ENCODE measurements around the gene TMEM218. TPM values are rescaled to one million over a fixed set of nuclear protein-coding genes. Genes with fewer than 3 reads are reported as not detected.
A peak's percentile ranks its signal among the peaks of the same experiment; 100 is the strongest.

TMEM218 gene
- total RNA-seq, 1 experiment from 2014 or later = 17.9 TPM

DNA sequence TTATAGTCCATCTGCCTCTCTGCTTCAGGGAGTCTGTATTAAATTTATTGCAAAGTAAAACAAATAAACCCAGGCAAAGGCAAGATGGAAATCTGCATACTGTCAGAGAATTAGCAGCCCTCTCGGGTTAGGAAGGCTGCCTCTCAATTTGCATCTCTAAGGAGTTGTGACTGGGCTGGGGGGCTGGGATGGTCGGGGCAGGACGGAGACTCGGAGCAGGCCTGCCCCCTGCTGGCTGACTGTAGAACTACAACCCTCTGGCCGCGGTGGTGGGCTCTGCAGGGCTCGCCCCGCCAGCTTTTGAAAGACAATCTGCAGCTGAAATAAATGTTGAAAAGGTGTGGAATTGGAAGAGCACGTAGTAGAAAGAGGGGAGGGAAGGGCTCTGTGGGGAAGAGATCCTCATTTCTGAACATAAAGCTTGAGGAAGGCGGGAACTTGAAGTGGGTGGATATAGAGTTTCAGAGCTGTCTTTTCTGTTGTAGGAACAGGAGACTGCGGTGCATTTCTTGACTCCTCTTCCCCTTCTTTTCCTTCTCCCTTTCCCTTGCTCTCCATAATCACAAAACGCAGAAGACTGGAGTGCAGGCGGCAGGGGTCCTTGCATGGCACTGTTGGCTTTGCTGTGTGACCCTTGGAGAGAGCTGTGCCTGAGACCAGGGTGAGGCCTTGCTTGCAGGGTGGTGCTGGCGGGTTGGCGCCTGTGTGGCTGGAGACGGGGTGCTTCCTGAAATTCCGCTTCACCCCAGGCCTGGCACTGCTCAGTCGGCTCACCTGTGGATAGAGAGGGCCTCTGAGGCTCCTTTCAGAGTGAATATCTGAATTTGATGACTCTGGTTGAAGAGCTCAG, 30.5 kb upstream of the TMEM218 start:
- no TSS peak for BruUV-seq (replicated peaks)
- H3K27ac ChIP-seq (ENCODE audit: low read depth, low read length) = no peak overlapping the region
- CTCF ChIA-PET = interaction anchor here (0.6 to 3.3 kb wide), 16 partner anchors 9 to 288 kb away, joined by 3 to 26 read pairs (median 4); partner anchors contain the start of gene TMEM218
- POLR2A ChIA-PET = interaction anchor here (1.1 kb wide), 1 partner anchor 18 kb away, joined by 3 read pairs; no protein-coding TSS in a partner anchor
- DNase-seq (ENCODE audit: low read depth, low spot score) (no peak), ATAC-seq (peak; percentile 97)
- peaks cover 0 to 2% of the 10 kb centered on the region in 2 experiments; a peak in 1 of 4 replicates for H3K4me1 ChIP-seq (ENCODE audit: control insufficient read depth in 1 of 2, insufficient read depth in 2 of 2, low read length in 2 of 2)
- no peaks in the 10 kb centered on the region for H3K36me3 ChIP-seq (ENCODE audit: control insufficient read depth in 1 of 2, insufficient read depth in 2 of 2, low read length in 2 of 2)
- TF ChIP-seq RAD21 (IDR thresholded peaks at IDR 0.05; ENCODE audit: low read depth) (peak; percentile 90), POLR2AphosphoS5 (IDR thresholded peaks at IDR 0.05; ENCODE audit: low read depth, low read length) (no peak)
- TF ChIP-seq, protein P1, sequence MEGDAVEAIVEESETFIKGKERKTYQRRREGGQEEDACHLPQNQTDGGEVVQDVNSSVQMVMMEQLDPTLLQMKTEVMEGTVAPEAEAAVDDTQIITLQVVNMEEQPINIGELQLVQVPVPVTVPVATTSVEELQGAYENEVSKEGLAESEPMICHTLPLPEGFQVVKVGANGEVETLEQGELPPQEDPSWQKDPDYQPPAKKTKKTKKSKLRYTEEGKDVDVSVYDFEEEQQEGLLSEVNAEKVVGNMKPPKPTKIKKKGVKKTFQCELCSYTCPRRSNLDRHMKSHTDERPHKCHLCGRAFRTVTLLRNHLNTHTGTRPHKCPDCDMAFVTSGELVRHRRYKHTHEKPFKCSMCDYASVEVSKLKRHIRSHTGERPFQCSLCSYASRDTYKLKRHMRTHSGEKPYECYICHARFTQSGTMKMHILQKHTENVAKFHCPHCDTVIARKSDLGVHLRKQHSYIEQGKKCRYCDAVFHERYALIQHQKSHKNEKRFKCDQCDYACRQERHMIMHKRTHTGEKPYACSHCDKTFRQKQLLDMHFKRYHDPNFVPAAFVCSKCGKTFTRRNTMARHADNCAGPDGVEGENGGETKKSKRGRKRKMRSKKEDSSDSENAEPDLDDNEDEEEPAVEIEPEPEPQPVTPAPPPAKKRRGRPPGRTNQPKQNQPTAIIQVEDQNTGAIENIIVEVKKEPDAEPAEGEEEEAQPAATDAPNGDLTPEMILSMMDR (IDR thresholded peaks at IDR 0.05 in 2 of 3, conservative IDR thresholded peaks at IDR 0.05 in 1 of 3; ENCODE audit: borderline replicate concordance in 1 of 3, insufficient read depth in 1 of 3, low read depth in 2 of 3, low read length in 2 of 3) = peak; percentile 79 to 98 (median 93)
- H3K9me2 ChIP-seq (ENCODE audit: insufficient read depth) = no peaks in the 10 kb centered on the region
- intact Hi-C loops (cut with micrococcal nuclease) = loop anchor here (1.0 to 10.0 kb wide), 4 partner anchors 51 to 263 kb away; no protein-coding TSS in a partner anchor
- no peaks in the 10 kb centered on the region for H4K20me1 ChIP-seq (ENCODE audit: insufficient read depth)
- no peak overlapping the region for H3K9ac ChIP-seq (ENCODE audit: low read length)
- RAD21 ChIA-PET (ENCODE audit: low non-redundant PET in 1 of 2, low total read pairs in 2 of 2, uncharacterized antibody in 2 of 2, unreplicated experiment in 2 of 2) = interaction anchor here (0.7 to 0.9 kb wide), 3 partner anchors 18 to 51 kb away, joined by 3 to 6 read pairs (median 3); partner anchors contain the start of gene TMEM218 (in 1 of the 2)
- no peaks in the 10 kb centered on the region for H3K9me3 ChIP-seq (ENCODE audit: control insufficient read depth in 1 of 2, insufficient read depth in 1 of 2, low read depth in 1 of 2, low read length in 2 of 2)
- H3K4me2 ChIP-seq (ENCODE audit: low read length) = 0 out of 2 replicates have a peak overlapping the region, but pooled peaks have one; percentile 13
- no peak overlapping the region for H3K4me3 ChIP-seq (replicated peaks in 1 of 2; ENCODE audit: low read depth in 1 of 2, low read length in 2 of 2)
- no peaks in the 10 kb centered on the region for H3K79me2 ChIP-seq (ENCODE audit: insufficient read depth, low read length)
- peak overlapping the region; percentile 24 for H2AFZ ChIP-seq (ENCODE audit: low read depth, low read length, poor library complexity, severe bottlenecking)
- no peaks in the 10 kb centered on the region for H3K27me3 ChIP-seq (ENCODE audit: insufficient read depth, low read length)

DNA sequence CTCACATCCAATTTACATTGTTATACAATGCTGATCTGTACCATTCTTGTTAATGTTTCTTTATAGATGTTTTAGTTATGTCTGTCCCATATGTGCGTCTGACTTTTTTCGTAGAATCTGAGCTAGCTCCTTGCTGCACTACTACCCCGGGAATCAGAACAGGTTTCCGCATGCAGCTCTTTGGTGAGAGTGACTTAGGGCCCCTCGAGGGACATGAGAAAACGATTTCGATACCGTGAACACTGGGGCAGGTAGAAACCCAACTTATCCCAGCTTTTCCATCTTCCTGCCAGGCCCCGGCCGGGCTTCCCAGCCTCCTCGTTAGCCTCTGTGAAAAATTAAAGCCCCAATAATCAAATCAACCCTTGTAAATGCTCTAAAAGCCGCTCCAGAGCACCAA, 29.8 kb upstream of the TMEM218 start:
- H3K4me1 ChIP-seq (ENCODE audit: control insufficient read depth in 1 of 2, insufficient read depth in 2 of 2, low read length in 2 of 2) = peaks cover 0 to 2% of the 10 kb centered on the region in 2 experiments; a peak in 1 of 4 replicates
- H3K4me3 ChIP-seq (replicated peaks in 1 of 2; ENCODE audit: low read depth in 1 of 2, low read length in 2 of 2) = no peak overlapping the region
- ChIA-PET RAD21 (ENCODE audit: low non-redundant PET in 1 of 2, low total read pairs in 2 of 2, uncharacterized antibody in 2 of 2, unreplicated experiment in 2 of 2) (no interaction called here), POLR2A (interaction anchor here (1.1 to 2.1 kb wide), 2 partner anchors 17 kb away, joined by 3 to 8 read pairs; no protein-coding TSS in a partner anchor), CTCF (interaction anchor here (1.1 to 3.3 kb wide), 8 partner anchors 8 to 265 kb away, joined by 4 to 26 read pairs (median 8); no protein-coding TSS in a partner anchor)
- no peak overlapping the region for H3K4me2 ChIP-seq (ENCODE audit: low read length)
- H2AFZ ChIP-seq (ENCODE audit: low read depth, low read length, poor library complexity, severe bottlenecking) = peak overlapping the region; percentile 24
- no peaks in the 10 kb centered on the region for H3K27me3 ChIP-seq (ENCODE audit: insufficient read depth, low read length)
- no peaks in the 10 kb centered on the region for H3K9me3 ChIP-seq (ENCODE audit: control insufficient read depth in 1 of 2, insufficient read depth in 1 of 2, low read depth in 1 of 2, low read length in 2 of 2)
- no peak for DNase-seq (ENCODE audit: low read depth, low spot score)
- intact Hi-C loops (cut with micrococcal nuclease) = loop anchor here (1.0 to 10.0 kb wide), 4 partner anchors 50 to 264 kb away; no protein-coding TSS in a partner anchor
- ATAC-seq = no peak
- no peaks in the 10 kb centered on the region for H3K36me3 ChIP-seq (ENCODE audit: control insufficient read depth in 1 of 2, insufficient read depth in 2 of 2, low read length in 2 of 2)
- H3K9me2 ChIP-seq (ENCODE audit: insufficient read depth) = no peaks in the 10 kb centered on the region
- TF ChIP-seq, protein P2, sequence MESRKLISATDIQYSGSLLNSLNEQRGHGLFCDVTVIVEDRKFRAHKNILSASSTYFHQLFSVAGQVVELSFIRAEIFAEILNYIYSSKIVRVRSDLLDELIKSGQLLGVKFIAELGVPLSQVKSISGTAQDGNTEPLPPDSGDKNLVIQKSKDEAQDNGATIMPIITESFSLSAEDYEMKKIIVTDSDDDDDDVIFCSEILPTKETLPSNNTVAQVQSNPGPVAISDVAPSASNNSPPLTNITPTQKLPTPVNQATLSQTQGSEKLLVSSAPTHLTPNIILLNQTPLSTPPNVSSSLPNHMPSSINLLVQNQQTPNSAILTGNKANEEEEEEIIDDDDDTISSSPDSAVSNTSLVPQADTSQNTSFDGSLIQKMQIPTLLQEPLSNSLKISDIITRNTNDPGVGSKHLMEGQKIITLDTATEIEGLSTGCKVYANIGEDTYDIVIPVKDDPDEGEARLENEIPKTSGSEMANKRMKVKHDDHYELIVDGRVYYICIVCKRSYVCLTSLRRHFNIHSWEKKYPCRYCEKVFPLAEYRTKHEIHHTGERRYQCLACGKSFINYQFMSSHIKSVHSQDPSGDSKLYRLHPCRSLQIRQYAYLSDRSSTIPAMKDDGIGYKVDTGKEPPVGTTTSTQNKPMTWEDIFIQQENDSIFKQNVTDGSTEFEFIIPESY (IDR thresholded peaks at IDR 0.05; ENCODE audit: extremely low read depth, insufficient replicate concordance, low read length) = no peak
- no peak for TF ChIP-seq ZFX (IDR thresholded peaks at IDR 0.05)
- no peaks in the 10 kb centered on the region for H3K79me2 ChIP-seq (ENCODE audit: insufficient read depth, low read length)
- no peak overlapping the region for H3K27ac ChIP-seq (ENCODE audit: low read depth, low read length)
- no peaks in the 10 kb centered on the region for H4K20me1 ChIP-seq (ENCODE audit: insufficient read depth)
- no peak overlapping the region for H3K9ac ChIP-seq (ENCODE audit: low read length)
- no TSS peak for BruUV-seq (replicated peaks)

All from HCT116 (cell line).